Gastroesophageal sphincter (tissue), 4 donors: ENCODE results near the gene CTNNA2. TPM values are rescaled to one million over a fixed set of nuclear protein-coding genes. Genes with fewer than 3 reads are reported as not detected.

Source experiments
- ATAC-seq: fragments of 150-250 bp; one replicate; pipeline ENCODE4 v1.9.1; 2016; ENCODE audit warnings: mild to moderate bottlenecking, moderate library complexity
- H3K27ac ChIP-seq, 4 donors: fragments of 200-600 bp; sonication (generic) in 3 of 4; 1 replicate in 3 of 4; 2 replicates in 1 of 4; pipeline ENCODE4 v1.5.1; 2016 to 2019
- H3K27me3 ChIP-seq: fragments of 200-600 bp; sonication (generic); one replicate; pipeline ENCODE4 v1.5.1; 2019
- H3K36me3 ChIP-seq, 2 donors: fragments of 200-600 bp; sonication (generic); one replicate each; pipeline ENCODE4 v1.5.1; 2019; ENCODE audit warnings: control low read depth in 1 of 2
- H3K4me1 ChIP-seq, 3 donors: fragments of 200-600 bp; sonication (generic); 1 replicate in 2 of 3; 2 replicates in 1 of 3; pipeline ENCODE4 v1.5.1; 2016 to 2019; ENCODE audit warnings: control low read depth in 2 of 3
- H3K4me3 ChIP-seq, 2 donors: fragments of 200-600 bp; sonication (generic); one replicate each; pipeline ENCODE4 v1.5.1; 2019; ENCODE audit warnings: mild to moderate bottlenecking in 1 of 2, moderate library complexity in 1 of 2
- H3K9me3 ChIP-seq, 3 donors: fragments of 200-600 bp; sonication (generic); one replicate each; pipeline ENCODE4 v1.5.1; 2017 to 2019; ENCODE audit warnings: control low read depth in 2 of 3
- EP300 ChIP-seq: sonication (generic); formaldehyde crosslinking; IDR thresholded peaks from one replicate; pipeline ENCODE4 v1.6.1; 2017; ENCODE audit warnings: antibody characterized with exemption, mild to moderate bottlenecking
- POLR2A ChIP-seq, 2 donors: fragments of 450-650 bp; IDR thresholded peaks; one replicate each; pipeline ENCODE4 v1.6.1; 2017; ENCODE audit warnings: antibody characterized with exemption in 2 of 2, mild to moderate bottlenecking in 2 of 2, moderate library complexity in 1 of 2
- POLR2AphosphoS5 ChIP-seq: sonication (generic); formaldehyde crosslinking; IDR thresholded peaks from one replicate; pipeline ENCODE4 v1.6.1; 2017; ENCODE audit warnings: antibody characterized with exemption
- WGBS, 2 donors: methylation state at CpG; one replicate each; pipeline ENCODE4 v1.1.5; 2018; ENCODE audit warnings: low coverage in 1 of 2; 5-methylcytosine and 5-hydroxymethylcytosine counted together
- total RNA-seq, 4 donors: library from RNA; depleted of rRNA; stranded (reverse); fragments of >200 nt; gene quantifications; one replicate each; pipeline ENCODE4 v1.1.0, GENCODE V29; 2016
- TF ChIP-seq, protein P1 (sequence below), 4 experiments: fragments of 200-600 bp in 2 of 4; fragments of 450-650 bp in 2 of 4; sonication (generic) in 1 of 4; IDR thresholded peaks; one replicate each; pipeline ENCODE4 v1.5.1; 2017 to 2019; ENCODE audit warnings: antibody characterized with exemption in 4 of 4, mild to moderate bottlenecking in 2 of 4, moderate library complexity in 2 of 4

Gene CTNNA2
- total RNA-seq, 4 donors from 2014 or later: 0.15 to 4.2 (median 0.68) TPM

DNA sequence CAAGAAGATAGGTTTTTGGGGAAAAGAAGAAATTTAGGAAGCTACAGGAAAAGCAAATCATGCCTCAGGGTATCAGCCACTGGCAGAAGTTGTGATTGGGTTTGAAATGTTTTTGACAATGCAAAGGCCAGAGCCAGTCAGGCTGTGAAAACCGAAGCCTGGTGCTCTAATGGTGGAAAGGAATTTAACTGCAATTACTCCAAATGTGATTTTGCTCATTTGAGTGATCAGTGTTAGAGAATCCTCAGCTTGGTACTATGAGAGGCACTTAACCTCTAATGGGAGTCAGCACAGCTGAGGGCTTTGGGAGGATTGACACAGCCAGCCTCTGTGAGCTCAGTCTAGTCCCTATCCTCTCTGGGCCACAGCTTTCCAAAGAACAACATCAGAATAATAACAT, 615.2 kb downstream of the CTNNA2 start:
- no peak for ATAC-seq
- Histone ChIP-seq H3K4me3 (no peak overlapping the region), H3K9me3 (no peaks in the 10 kb centered on the region), H3K36me3 (no peaks in the 10 kb centered on the region), H3K27ac (no peak overlapping the region), H3K4me1 (no peaks in the 10 kb centered on the region), H3K27me3 (no peaks in the 10 kb centered on the region)
- 73 to 80% methylated on average over 1 of the region's 1 CpG for WGBS, 2 donors
- TF ChIP-seq EP300 (no peak), POLR2AphosphoS5 (no peak), POLR2A (IDR thresholded peaks at IDR 0.05) (no peak)
- TF ChIP-seq, protein P1, sequence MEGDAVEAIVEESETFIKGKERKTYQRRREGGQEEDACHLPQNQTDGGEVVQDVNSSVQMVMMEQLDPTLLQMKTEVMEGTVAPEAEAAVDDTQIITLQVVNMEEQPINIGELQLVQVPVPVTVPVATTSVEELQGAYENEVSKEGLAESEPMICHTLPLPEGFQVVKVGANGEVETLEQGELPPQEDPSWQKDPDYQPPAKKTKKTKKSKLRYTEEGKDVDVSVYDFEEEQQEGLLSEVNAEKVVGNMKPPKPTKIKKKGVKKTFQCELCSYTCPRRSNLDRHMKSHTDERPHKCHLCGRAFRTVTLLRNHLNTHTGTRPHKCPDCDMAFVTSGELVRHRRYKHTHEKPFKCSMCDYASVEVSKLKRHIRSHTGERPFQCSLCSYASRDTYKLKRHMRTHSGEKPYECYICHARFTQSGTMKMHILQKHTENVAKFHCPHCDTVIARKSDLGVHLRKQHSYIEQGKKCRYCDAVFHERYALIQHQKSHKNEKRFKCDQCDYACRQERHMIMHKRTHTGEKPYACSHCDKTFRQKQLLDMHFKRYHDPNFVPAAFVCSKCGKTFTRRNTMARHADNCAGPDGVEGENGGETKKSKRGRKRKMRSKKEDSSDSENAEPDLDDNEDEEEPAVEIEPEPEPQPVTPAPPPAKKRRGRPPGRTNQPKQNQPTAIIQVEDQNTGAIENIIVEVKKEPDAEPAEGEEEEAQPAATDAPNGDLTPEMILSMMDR (IDR thresholded peaks at IDR 0.05): no peak

- Histone ChIP-seq H3K4me1 (no peaks in the 10 kb centered on the region), H3K9me3 (peaks cover 0 to 14% (median 0%) of the 10 kb centered on the region in 3 donors), H3K4me3 (no peak overlapping the region), H3K27ac (no peak overlapping the region), H3K36me3 (no peaks in the 10 kb centered on the region), H3K27me3 (no peaks in the 10 kb centered on the region)
- no peak for ATAC-seq
- TF ChIP-seq, protein P1 (IDR thresholded peaks at IDR 0.05): no peak
- TF ChIP-seq POLR2AphosphoS5 (no peak), POLR2A (IDR thresholded peaks at IDR 0.05) (no peak), EP300 (no peak)
- 29 to 41% methylated on average over 2 to 3 of the region's 3 CpGs for WGBS, 2 donors
Observed at GRCh38 chr2:80132281-80132680, 619.4 kb downstream of the CTNNA2 start.

GRCh38 chr2:80135001-80135400, 622.1 kb downstream of the CTNNA2 start:
- Histone ChIP-seq H3K4me1 (no peaks in the 10 kb centered on the region), H3K27me3 (no peaks in the 10 kb centered on the region), H3K27ac (no peak overlapping the region), H3K4me3 (no peak overlapping the region), H3K9me3 (peaks cover 0 to 14% (median 0%) of the 10 kb centered on the region in 3 donors), H3K36me3 (no peaks in the 10 kb centered on the region)
- TF ChIP-seq POLR2A (IDR thresholded peaks at IDR 0.05) (no peak), POLR2AphosphoS5 (no peak), EP300 (no peak)
- TF ChIP-seq, protein P1 (IDR thresholded peaks at IDR 0.05): no peak
- no CpG with 5 or more reads among the region's 1 CpG for WGBS, 2 donors
- ATAC-seq: no peak

DNA sequence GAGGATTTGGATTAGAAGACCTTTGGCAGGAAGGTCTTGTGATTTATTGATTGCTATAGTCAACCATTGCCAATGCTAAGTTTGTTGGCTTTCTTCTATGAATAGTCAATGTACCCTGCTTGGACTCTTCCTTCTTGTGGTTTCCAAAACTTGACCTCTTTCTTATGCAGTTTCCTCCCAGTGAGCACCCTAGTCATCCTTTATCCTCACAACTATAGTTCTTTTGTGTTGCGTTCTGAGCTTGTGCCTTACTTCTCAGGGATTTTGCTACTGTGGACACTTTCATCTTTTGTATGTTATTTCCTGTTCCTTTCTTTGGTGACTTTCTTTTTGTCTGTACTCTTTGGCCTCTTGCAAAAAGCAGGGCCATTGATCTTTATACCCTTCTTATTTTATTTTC, 623.5 kb downstream of the CTNNA2 start:
- Histone ChIP-seq H3K36me3 (no peaks in the 10 kb centered on the region), H3K4me1 (no peaks in the 10 kb centered on the region), H3K9me3 (peaks cover 0 to 14% (median 0%) of the 10 kb centered on the region in 3 donors), H3K27me3 (no peaks in the 10 kb centered on the region), H3K4me3 (no peak overlapping the region), H3K27ac (no peak overlapping the region)
- WGBS, 2 donors: 100% methylated on average over 1 of the region's 1 CpG; no CpG with 5 or more reads in 1 of the 2 donors
- TF ChIP-seq POLR2A (IDR thresholded peaks at IDR 0.05): no peak
- no peak for TF ChIP-seq POLR2AphosphoS5
- no peak for TF ChIP-seq EP300
- TF ChIP-seq, protein P1 (IDR thresholded peaks at IDR 0.05): no peak
- ATAC-seq: no peak

DNA sequence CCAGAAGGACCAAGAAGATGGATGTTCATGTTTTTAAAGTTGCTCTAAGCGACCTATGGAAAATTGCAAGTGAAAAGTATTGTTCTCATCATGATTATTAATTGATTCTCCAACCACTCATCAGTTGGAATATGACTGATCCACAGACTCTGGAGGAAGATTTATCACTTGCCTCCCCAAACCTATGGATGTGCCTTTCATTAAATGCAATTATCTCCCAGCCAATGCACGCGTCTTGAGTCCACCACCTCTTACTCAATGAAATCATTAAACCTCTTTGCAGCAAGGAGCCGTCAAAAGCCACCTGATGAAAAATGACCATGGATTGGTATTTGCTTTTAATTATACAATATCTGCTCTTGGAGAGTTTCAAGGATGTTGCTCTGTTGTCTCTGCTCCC, 626.1 kb downstream of the CTNNA2 start:
- H3K36me3 ChIP-seq: no peaks in the 10 kb centered on the region
- H3K27ac ChIP-seq: no peak overlapping the region
- no peaks in the 10 kb centered on the region for H3K4me1 ChIP-seq
- no peaks in the 10 kb centered on the region for H3K27me3 ChIP-seq
- H3K9me3 ChIP-seq: peaks cover 0 to 14% (median 0%) of the 10 kb centered on the region in 3 donors
- TF ChIP-seq EP300 (no peak), POLR2AphosphoS5 (no peak), POLR2A (IDR thresholded peaks at IDR 0.05) (no peak)
- TF ChIP-seq, protein P1 (IDR thresholded peaks at IDR 0.05): no peak
- H3K4me3 ChIP-seq: no peak overlapping the region
- no peak for ATAC-seq
- 64 to 90% methylated on average over 4 of the region's 4 CpGs for WGBS, 2 donors
